A204.1 (cell line): ENCODE measurements around the gene EVI2A.
A peak's percentile ranks its signal among the peaks of the same experiment; 100 is the strongest.
"Not testable (repeated sequence)": the region's sequence is repeated elsewhere in the genome, so short reads cannot be mapped to it uniquely, and the experiment has no call there.

Source experiments
- FAIRE-seq: peaks from 2 replicates; lab custom pipeline; 2012; peaks lifted over from hg19 to GRCh38; lab: Jason Lieb, UNC

Gene EVI2A

GRCh38 chr17:31312223-31312622, 9.2 kb downstream of the EVI2A start:
- not testable (repeated sequence) for FAIRE-seq

- FAIRE-seq = no peak
These were observed 9.9 kb downstream of the EVI2A start for GRCh38 chr17:31311526-31311925.

- FAIRE-seq = no peak
These were observed 10.5 kb downstream of the EVI2A start for GRCh38 chr17:31310886-31311285.

GRCh38 chr17:31310260-31310659, 11.2 kb downstream of the EVI2A start:
- no peak for FAIRE-seq

- no peak for FAIRE-seq
These were observed 11.9 kb downstream of the EVI2A start for GRCh38 chr17:31309556-31309955.

- FAIRE-seq = no peak
These were observed 12.8 kb downstream of the EVI2A start for GRCh38 chr17:31308372-31309334.

GRCh38 chr17:31307640-31308039, 13.8 kb downstream of the EVI2A start:
- no peak for FAIRE-seq

GRCh38 chr17:31299624-31300023, 21.8 kb downstream of the EVI2A start:
- FAIRE-seq = no peak

GRCh38 chr17:31297090-31297489, 24.3 kb downstream of the EVI2A start, which contains the start of gene OMG:
Gene OMG (minus strand): TSS chr17:31297239. CDS start chr17:31296331, 908 bp downstream.
- FAIRE-seq = no peak

GRCh38 chr17:31296142-31296541, 25.3 kb downstream of the EVI2A start:
- FAIRE-seq = no peak

- no peak for FAIRE-seq
These were observed 25.9 kb downstream of the EVI2A start for GRCh38 chr17:31295489-31295871.

- FAIRE-seq = no peak
These were observed 26.5 kb downstream of the EVI2A start for GRCh38 chr17:31294820-31295488.

GRCh38 chr17:31294231-31294630, 27.2 kb downstream of the EVI2A start:
- no peak for FAIRE-seq

GRCh38 chr17:31293581-31293980, 27.8 kb downstream of the EVI2A start:
- FAIRE-seq = no peak

GRCh38 chr17:31291820-31292219, 29.6 kb downstream of the EVI2A start:
- FAIRE-seq = no peak

- FAIRE-seq = peak; percentile 3
These were observed 31.6 kb downstream of the EVI2A start for GRCh38 chr17:31289790-31290189.

GRCh38 chr17:31287932-31288331, 33.5 kb downstream of the EVI2A start:
- not testable (repeated sequence) for FAIRE-seq

GRCh38 chr17:31286587-31286986, 34.8 kb downstream of the EVI2A start:
- FAIRE-seq = no peak

- FAIRE-seq = no peak
These were observed 37.6 kb downstream of the EVI2A start for GRCh38 chr17:31283841-31284240.

GRCh38 chr17:31281061-31281460, 40.4 kb downstream of the EVI2A start:
- no peak for FAIRE-seq

GRCh38 chr17:31279401-31279800, 42.0 kb downstream of the EVI2A start:
- FAIRE-seq = no peak

- FAIRE-seq = no peak
These were observed 46.3 kb downstream of the EVI2A start for GRCh38 chr17:31275116-31275515.

GRCh38 chr17:31274252-31274651, 47.2 kb downstream of the EVI2A start:
- no peak for FAIRE-seq
